ENCODE data around the gene PPM1A.
A peak's percentile ranks its signal among the peaks of the same experiment; 100 is the strongest.

The PPM1A gene

GRCh38 chr14:60248697-60249318 lies at the start of gene PPM1A:
Gene PPM1A (plus strand): TSS chr14:60249221. CDS start chr14:60282704, 33,483 bp downstream.
- H3K4me3 Mint-ChIP-seq, result peak within 1 kb of the TSS; percentile 88

DNA sequence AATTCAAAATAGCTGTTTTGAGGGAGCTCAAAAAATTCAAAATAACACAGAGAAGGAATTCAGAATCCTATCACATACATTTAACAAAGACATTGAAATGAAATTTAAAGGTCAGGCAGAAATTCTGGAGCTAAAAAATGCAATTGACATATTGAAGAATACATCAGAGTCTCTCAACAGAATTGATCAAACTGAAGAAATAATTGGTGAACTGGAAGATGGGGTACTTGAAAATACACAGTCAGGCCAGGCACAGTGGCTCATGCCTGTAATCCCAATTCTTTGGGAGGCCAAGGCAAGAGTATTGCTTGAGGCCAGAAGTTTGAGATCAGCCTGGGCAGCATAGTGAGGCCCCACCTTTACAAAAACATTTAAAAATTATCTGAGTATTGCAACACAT lies 49.7 kb upstream of the PPM1A start:
- Mint-ChIP-seq H3K4me1 (peaks cover 14% of the 10 kb centered on the region), H3K4me3 (no peak overlapping the region), H3K9me3 (peaks cover 17% of the 10 kb centered on the region), H3K27me3 (no peaks in the 10 kb centered on the region), H3K27ac (no peak overlapping the region), H3K36me3 (ENCODE audit: low read depth) (no peaks in the 10 kb centered on the region)
- DNase-seq, result no peak
- ATAC-seq, result no peak

More at GRCh38 chr14:60248697-60249318, at the start of gene PPM1A:
- DNase-seq, result peak; percentile 95
- H3K27ac Mint-ChIP-seq, result peak within 1 kb of the TSS; percentile 99
- no peaks in the 10 kb centered on the region for H3K9me3 Mint-ChIP-seq
- peaks cover 58% of the 10 kb centered on the region for H3K4me1 Mint-ChIP-seq
- ATAC-seq, result peak; percentile 76
- no peaks in the 10 kb centered on the region for H3K27me3 Mint-ChIP-seq
- peaks cover 5% of the 10 kb centered on the region for H3K36me3 Mint-ChIP-seq (ENCODE audit: low read depth)

DNA sequence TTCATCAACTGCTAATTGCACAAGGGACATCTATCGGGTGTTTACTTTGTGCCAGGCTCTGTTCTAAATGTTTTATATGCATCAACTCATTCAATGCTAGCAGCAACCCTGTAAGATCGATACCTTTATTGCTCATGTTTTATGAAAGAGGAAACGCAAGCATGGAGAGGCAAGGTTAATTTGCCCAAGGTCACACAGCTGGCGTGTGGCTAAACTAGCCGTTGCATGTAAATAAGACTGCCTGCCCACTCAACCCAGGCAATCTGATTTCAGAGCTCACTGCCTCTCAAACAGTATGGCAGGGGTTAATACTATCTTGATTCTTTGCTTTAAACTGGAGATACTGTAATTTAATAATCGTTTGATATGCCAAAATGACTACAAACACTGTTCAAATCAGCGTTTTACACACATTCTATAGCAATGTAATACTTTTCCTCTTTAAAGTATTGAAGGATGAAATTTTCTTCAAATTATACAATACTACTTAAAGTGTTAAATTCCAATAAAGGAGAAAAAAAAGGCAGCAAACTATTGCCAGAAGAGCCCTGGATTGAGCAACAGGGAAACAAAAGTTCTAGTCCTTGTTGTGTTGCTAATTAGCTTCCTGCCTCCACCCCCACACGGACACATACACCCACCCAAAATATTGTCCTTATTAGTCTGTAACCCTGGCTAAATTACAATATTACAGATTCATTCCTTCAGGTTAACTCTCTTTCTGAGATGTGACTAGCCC lies 44.7 kb upstream of the PPM1A start:
- H3K27me3 Mint-ChIP-seq, result peaks cover 16% of the 10 kb centered on the region
- H3K4me1 Mint-ChIP-seq, result peaks cover 20% of the 10 kb centered on the region
- no peak for DNase-seq

GRCh38 chr14:60204843-60205774 lies 43.9 kb upstream of the PPM1A start:
- peak; percentile 46 for ATAC-seq
- Mint-ChIP-seq H3K27me3 (peaks cover 17% of the 10 kb centered on the region), H3K4me3 (no peak overlapping the region), H3K36me3 (ENCODE audit: low read depth) (no peaks in the 10 kb centered on the region), H3K27ac (peak overlapping the region; percentile 40), H3K4me1 (peaks cover 20% of the 10 kb centered on the region), H3K9me3 (peaks cover 6% of the 10 kb centered on the region)
- no peak for DNase-seq

More for the DNA sequence above, 44.7 kb upstream of the PPM1A start:
- ATAC-seq, result no peak
- no peaks in the 10 kb centered on the region for H3K36me3 Mint-ChIP-seq (ENCODE audit: low read depth)
- H3K27ac Mint-ChIP-seq, result no peak overlapping the region
- H3K9me3 Mint-ChIP-seq, result peaks cover 13% of the 10 kb centered on the region
- H3K4me3 Mint-ChIP-seq, result no peak overlapping the region

DNA sequence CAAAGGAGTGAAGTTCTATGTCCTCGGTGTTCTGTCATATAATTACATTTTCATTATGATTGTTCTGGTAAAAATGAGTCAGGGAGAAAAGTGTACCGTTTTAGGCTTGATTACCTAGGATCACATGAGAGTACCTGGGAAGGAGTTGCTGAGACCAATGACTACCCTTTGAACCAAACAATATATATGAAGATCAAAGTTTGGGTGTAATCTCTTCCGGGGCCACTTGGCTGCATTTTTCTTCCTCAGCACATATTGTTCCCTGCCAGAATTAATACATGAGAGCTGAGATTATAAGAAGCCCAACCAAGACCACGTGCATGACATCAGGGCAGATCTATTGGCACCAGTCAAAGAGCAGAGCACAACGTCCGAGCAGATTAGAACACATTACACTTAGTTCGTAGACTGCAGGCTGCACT lies 42.8 kb upstream of the PPM1A start:
- no peak overlapping the region for H3K4me3 Mint-ChIP-seq

DNA sequence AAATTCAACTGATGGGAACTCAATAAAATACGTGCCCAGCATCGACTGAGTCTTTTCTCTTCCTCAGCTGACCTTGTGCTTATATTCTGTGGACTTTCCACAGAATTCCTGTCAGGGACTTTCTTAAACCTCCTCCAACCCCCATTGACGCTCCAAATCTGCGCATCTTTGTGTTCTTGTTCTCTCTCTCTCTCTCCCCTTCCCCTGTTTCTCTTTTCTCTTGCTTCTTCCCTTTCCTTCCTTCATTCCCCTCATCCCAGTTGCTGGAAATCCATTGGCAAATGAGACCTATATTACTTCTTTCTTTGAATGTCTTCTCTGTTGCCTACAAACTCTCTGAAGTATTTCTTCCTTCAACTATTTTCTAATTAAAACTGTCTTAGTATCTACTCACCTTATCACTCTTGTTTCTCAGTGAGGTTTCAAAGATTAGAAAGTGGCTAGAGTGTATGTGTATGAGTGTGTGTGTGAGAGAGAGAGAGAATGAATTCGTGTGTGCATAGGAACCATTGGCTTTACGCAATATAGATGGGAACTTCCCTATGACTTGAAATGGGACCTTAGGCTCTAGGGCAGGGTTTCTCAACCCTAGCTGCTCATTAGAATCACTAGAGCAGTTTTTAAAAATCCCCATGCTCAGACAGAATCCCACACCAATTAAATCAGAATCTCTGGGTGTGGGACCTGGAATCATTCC lies 42.0 kb upstream of the PPM1A start:
- DNase-seq, result no peak

More for the DNA sequence above, 42.8 kb upstream of the PPM1A start:
- peaks cover 20% of the 10 kb centered on the region for H3K27me3 Mint-ChIP-seq
- DNase-seq, result no peak
- H3K9me3 Mint-ChIP-seq, result peaks cover 3% of the 10 kb centered on the region
- ATAC-seq, result no peak
- no peaks in the 10 kb centered on the region for H3K36me3 Mint-ChIP-seq (ENCODE audit: low read depth)
- peaks cover 20% of the 10 kb centered on the region for H3K4me1 Mint-ChIP-seq
- no peak overlapping the region for H3K27ac Mint-ChIP-seq

GRCh38 chr14:60210703-60211102 lies 38.3 kb upstream of the PPM1A start:
- H3K36me3 Mint-ChIP-seq (ENCODE audit: low read depth), result no peaks in the 10 kb centered on the region
- no peak for ATAC-seq

More for the DNA sequence above, 42.0 kb upstream of the PPM1A start:
- ATAC-seq, result no peak
- H3K4me1 Mint-ChIP-seq, result peaks cover 20% of the 10 kb centered on the region
- no peak overlapping the region for H3K27ac Mint-ChIP-seq
- no peak overlapping the region for H3K4me3 Mint-ChIP-seq
- H3K27me3 Mint-ChIP-seq, result peaks cover 20% of the 10 kb centered on the region
- no peaks in the 10 kb centered on the region for H3K36me3 Mint-ChIP-seq (ENCODE audit: low read depth)
- no peaks in the 10 kb centered on the region for H3K9me3 Mint-ChIP-seq

DNA sequence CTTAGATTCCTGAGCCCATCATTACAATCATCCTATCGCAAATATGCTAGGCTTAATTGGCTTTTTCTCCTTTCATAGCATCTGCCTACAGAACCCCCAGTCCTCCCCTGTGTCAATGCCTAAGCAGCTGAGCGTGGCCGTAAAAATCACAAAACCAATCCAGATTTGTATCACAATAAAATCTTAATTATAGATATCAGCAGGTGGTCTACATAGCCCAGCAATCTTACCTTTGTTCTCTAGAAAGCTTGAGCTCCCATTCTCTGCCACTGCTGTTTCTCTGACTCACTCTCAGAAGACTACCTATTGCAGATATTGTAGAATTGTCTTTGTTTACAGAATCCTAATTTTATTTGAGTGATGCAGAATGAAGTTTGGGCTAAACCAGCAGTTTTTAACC lies 37.9 kb upstream of the PPM1A start:
- no peak overlapping the region for H3K27ac Mint-ChIP-seq
- H3K4me3 Mint-ChIP-seq, result no peak overlapping the region

More at GRCh38 chr14:60210703-60211102, 38.3 kb upstream of the PPM1A start:
- H3K27me3 Mint-ChIP-seq, result peaks cover 14% of the 10 kb centered on the region
- peaks cover 9% of the 10 kb centered on the region for H3K4me1 Mint-ChIP-seq
- DNase-seq, result no peak
- no peak overlapping the region for H3K4me3 Mint-ChIP-seq
- H3K9me3 Mint-ChIP-seq, result no peaks in the 10 kb centered on the region
- no peak overlapping the region for H3K27ac Mint-ChIP-seq

DNA sequence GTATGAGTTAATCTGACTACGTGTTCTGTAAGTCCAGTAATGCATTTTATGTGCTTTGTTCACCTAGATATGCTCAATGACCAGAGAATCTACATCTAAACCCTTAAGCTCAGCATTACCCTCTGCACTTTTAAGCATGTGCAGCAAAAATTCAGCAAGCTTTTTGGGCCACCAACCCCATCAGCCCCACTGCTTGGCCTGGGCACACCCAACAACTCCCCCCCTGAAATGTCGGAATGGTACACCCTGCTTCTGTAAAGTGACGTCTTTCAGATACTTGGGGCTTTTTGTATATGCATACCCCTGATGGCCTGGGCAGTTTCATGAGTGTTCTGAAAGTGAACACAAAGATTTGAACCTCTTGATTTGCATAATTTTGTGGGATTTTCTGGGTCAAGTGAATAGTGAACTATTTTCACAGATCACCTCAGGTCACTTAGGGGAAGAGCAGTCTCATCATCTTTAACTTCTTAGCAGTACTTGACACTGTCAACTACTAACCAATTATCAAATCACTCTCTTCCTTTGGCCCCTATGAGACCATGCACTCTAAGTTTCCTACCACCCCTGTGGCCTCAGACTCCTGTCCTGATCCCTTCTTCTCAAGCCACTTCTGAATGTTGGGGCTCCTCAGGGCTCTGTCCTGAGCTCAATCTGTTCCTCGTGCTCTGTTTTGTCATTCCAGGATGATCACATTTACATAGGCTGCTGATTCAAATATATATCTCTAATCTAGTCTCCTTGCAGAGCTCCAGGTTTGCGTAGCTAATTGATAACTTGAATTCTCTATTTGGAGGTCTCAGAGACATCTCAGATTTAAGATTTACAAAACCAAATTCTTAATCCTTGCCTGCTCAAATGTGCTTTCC lies 36.3 kb upstream of the PPM1A start:
- Mint-ChIP-seq H3K36me3 (ENCODE audit: low read depth) (no peaks in the 10 kb centered on the region), H3K27me3 (peaks cover 9% of the 10 kb centered on the region), H3K4me3 (no peak overlapping the region), H3K4me1 (no peaks in the 10 kb centered on the region), H3K27ac (peak overlapping the region; percentile 52), H3K9me3 (no peaks in the 10 kb centered on the region)
- DNase-seq (no peak), ATAC-seq (no peak)

More for the DNA sequence above, 37.9 kb upstream of the PPM1A start:
- Mint-ChIP-seq H3K9me3 (no peaks in the 10 kb centered on the region), H3K27me3 (peaks cover 14% of the 10 kb centered on the region), H3K36me3 (ENCODE audit: low read depth) (no peaks in the 10 kb centered on the region), H3K4me1 (peaks cover 5% of the 10 kb centered on the region)
- DNase-seq (no peak), ATAC-seq (no peak)

DNA sequence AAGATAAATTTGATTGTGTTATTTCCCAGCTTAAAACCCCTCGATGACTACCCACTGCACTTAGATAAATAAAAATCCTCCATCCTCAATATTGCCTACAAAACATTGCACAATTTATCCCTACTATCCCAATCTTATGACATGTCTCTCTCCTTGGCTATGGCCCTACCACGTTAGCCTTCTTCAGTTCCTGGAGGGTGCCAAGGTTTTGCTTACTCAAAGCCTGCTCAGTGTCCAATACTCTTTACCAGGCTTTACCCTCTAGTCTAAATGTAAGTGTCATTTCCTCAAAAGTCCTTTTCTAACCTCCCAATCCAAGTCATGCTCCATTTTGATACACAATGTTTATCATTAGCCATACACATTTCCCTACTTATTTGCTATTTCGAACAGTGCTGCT lies 35.0 kb upstream of the PPM1A start:
- DNase-seq (no peak), ATAC-seq (no peak)
- no peak overlapping the region for H3K27ac Mint-ChIP-seq
- H3K36me3 Mint-ChIP-seq (ENCODE audit: low read depth), result no peaks in the 10 kb centered on the region
- H3K4me1 Mint-ChIP-seq, result no peaks in the 10 kb centered on the region
- H3K4me3 Mint-ChIP-seq, result no peak overlapping the region
- H3K9me3 Mint-ChIP-seq, result no peaks in the 10 kb centered on the region
- H3K27me3 Mint-ChIP-seq, result peaks cover 9% of the 10 kb centered on the region

DNA sequence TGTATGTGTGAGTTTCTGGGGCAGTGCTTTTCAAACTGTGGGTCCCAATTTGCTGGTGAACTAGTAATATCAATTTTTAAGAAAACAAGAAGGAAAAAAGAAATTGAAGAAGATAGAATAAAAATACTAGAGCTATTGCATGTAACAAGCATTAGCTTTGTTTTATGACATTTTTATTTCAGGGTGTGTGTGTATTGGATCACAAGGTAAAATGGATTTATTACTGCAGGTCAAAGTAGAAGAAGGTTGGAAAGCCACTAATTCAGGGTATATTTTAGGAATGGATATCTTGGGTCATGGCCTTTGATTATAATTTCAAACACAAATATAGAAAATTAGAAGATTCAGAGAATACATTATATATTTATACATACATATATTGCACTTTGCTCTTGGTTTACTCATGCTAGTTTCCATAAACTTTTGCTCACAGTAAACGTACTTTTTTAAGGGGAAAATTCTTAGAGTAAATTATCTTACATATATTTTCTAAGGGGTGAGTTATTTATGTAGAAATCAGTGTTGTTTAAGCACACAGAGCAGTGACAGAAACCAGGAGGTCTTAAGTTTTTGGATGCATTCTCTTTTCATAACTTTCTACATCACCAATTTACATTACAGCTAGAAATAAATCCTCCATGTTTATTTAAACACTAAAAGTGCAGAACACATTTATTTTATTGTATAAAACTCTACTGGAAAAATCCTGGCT lies 34.5 kb upstream of the PPM1A start:
- no peak for DNase-seq
- no peaks in the 10 kb centered on the region for H3K36me3 Mint-ChIP-seq (ENCODE audit: low read depth)
- H3K27me3 Mint-ChIP-seq, result peaks cover 5% of the 10 kb centered on the region
- no peaks in the 10 kb centered on the region for H3K9me3 Mint-ChIP-seq
- H3K4me3 Mint-ChIP-seq, result no peak overlapping the region
- no peak overlapping the region for H3K27ac Mint-ChIP-seq
- ATAC-seq, result no peak
- H3K4me1 Mint-ChIP-seq, result peaks cover 3% of the 10 kb centered on the region

DNA sequence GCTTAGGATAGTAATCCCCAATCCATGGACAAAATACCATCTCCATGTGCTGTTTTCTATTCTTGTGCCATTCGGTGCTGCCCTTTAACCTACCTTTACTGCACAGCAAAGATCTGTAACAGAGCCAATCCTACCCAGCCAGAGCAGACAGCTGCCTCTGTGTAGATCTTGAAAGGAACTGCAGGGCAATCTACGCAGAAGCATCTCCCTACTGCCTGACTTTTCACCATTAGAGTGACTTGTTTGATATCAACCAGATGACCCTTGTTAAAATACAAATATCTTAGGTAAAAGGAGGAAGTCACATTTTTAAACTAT lies 33.9 kb upstream of the PPM1A start:
- DNase-seq (no peak), ATAC-seq (no peak)
- Mint-ChIP-seq H3K4me3 (no peak overlapping the region), H3K4me1 (peaks cover 6% of the 10 kb centered on the region), H3K9me3 (no peaks in the 10 kb centered on the region), H3K36me3 (ENCODE audit: low read depth) (no peaks in the 10 kb centered on the region), H3K27ac (no peak overlapping the region), H3K27me3 (peaks cover 5% of the 10 kb centered on the region)

Measured in activated naive CD8-positive, alpha-beta T cell treated with anti-CD3 and anti-CD28 coated beads, Interleukin-2, amount 50 U/mL, for 24 hours (primary cell).